K562 (cell line): ENCODE measurements around the gene CD2. TPM values are rescaled to one million over a fixed set of nuclear protein-coding genes. Genes with fewer than 3 reads are reported as not detected.

ENCODE experiments used
- ATAC-seq: fragments of 200-7000 bp; cut with Tn5 transposase; 3 replicates; pipeline ENCODE4 v1.9.1; 2020; ENCODE audit warnings: moderate library complexity
- BruUV-seq: library from RNA; stranded (reverse); fragments of 400-500 nt; replicated peaks from 2 replicates; lab custom pipeline; 2021; lab: Mats Ljungman, UMichigan
- CTCF ChIA-PET: fragments of 300-600 bp; formaldehyde crosslinking; extraction: SDS; loops from one replicate; lab custom pipeline; 2021; ENCODE audit warnings: low intra/inter-chr PET ratio; lab: Yijun Ruan, JAX
- POLR2A ChIA-PET: fragments of 300-600, 350-650 bp; sonication (Branson Sonifier 250); formaldehyde crosslinking; extraction: SDS; loops from one replicate; lab custom pipeline; 2021; ENCODE audit warnings: antibody characterized with exemption, inconsistent platforms; lab: Yijun Ruan, JAX
- DNase-seq, 4 experiments: peaks; one replicate each; pipeline versions ENCODE4 v3.0.0 to v3.0.0-alpha.2; 2011 to 2018; ENCODE audit warnings: low spot score in 3 of 4, mixed read lengths in 3 of 4; ENCODE audit errors: extremely low read depth in 1 of 4
- FAIRE-seq: peaks from 2 replicates; lab custom pipeline; 2011; peaks lifted over from hg19 to GRCh38; lab: Jason Lieb, UNC
- H2AFZ ChIP-seq: 2 replicates; pipeline ENCODE4 v1.6.0; 2011; ENCODE audit warnings: low read depth, low read length, control low read depth, inconsistent platforms
- H3K27ac ChIP-seq: fragments of 200-600 bp; 3 replicates; pipeline ENCODE4 v1.8.0; 2011; ENCODE audit warnings: low read depth, mild to moderate bottlenecking, control low read depth, inconsistent platforms, low read length, moderate library complexity, mixed read lengths; ENCODE audit errors: extremely low read depth
- H3K27me3 ChIP-seq, 2 experiments: fragments of 300-600 bp in 1 of 2; 2 replicates in 1 of 2; 3 replicates in 1 of 2; pipeline versions ENCODE4 v1.6.0 to v1.8.0; 2011; ENCODE audit warnings: inconsistent platforms in 2 of 2, low read length in 2 of 2, mild to moderate bottlenecking in 1 of 2, mixed read lengths in 1 of 2, moderate library complexity in 1 of 2; ENCODE audit not compliant: control insufficient read depth in 2 of 2, insufficient read depth in 2 of 2
- H3K36me3 ChIP-seq: fragments of 300-600 bp; 3 replicates; pipeline ENCODE4 v1.8.0; 2011; ENCODE audit warnings: mild to moderate bottlenecking, low read length, inconsistent platforms; ENCODE audit not compliant: control insufficient read depth, insufficient read depth
- H3K4me1 ChIP-seq, 2 experiments: fragments of 200-600 bp in 1 of 2; replicated peaks in 1 of 2; 2 replicates in 1 of 2; 3 replicates in 1 of 2; pipeline versions ENCODE4 v1.5.1 to v1.8.0; 2011; ENCODE audit warnings: inconsistent platforms in 2 of 2, low read length in 2 of 2, mild to moderate bottlenecking in 1 of 2, mixed read lengths in 1 of 2, moderate library complexity in 1 of 2; ENCODE audit not compliant: control insufficient read depth in 2 of 2, insufficient read depth in 2 of 2
- H3K4me2 ChIP-seq: 2 replicates; pipeline ENCODE4 v1.6.1; 2011; ENCODE audit warnings: low read length, control low read depth, inconsistent platforms, mixed read lengths; ENCODE audit not compliant: insufficient read depth
- H3K4me3 ChIP-seq: fragments of 200-600 bp; sonication (generic), shearing (Covaris generic); 2 replicates; pipeline ENCODE4 v1.5.1; 2016; ENCODE audit warnings: control low read depth, inconsistent platforms
- H3K79me2 ChIP-seq: fragments of 200-600 bp; 3 replicates; pipeline ENCODE4 v1.8.0; 2011; ENCODE audit warnings: low read length, inconsistent platforms; ENCODE audit not compliant: control insufficient read depth, insufficient read depth
- H3K9ac ChIP-seq, 2 experiments: 2 replicates each; pipeline versions ENCODE4 v1.6.0 to v1.6.1; 2011; ENCODE audit warnings: low read depth in 2 of 2, low read length in 2 of 2, control low read depth in 1 of 2, inconsistent platforms in 1 of 2, mild to moderate bottlenecking in 1 of 2, mixed read lengths in 1 of 2; ENCODE audit not compliant: insufficient read depth in 1 of 2
- H3K9me1 ChIP-seq: one replicate; pipeline ENCODE4 v1.6.0; 2011; ENCODE audit warnings: inconsistent platforms, mild to moderate bottlenecking, low read length, moderate library complexity; ENCODE audit not compliant: control insufficient read depth, insufficient read depth
- H3K9me3 ChIP-seq: replicated peaks from 2 replicates; pipeline ENCODE4 v1.5.1; 2011; ENCODE audit warnings: low read depth, low read length, inconsistent platforms; ENCODE audit not compliant: control insufficient read depth, insufficient read depth
- H4K20me1 ChIP-seq: replicated peaks from 2 replicates; pipeline ENCODE4 v1.6.1; 2011; ENCODE audit warnings: low read length, inconsistent platforms, mixed read lengths; ENCODE audit not compliant: control insufficient read depth, insufficient read depth
- SPI1 ChIP-seq: IDR thresholded peaks from 2 replicates; pipeline ENCODE4 v1.6.1; 2011; ENCODE audit warnings: low read depth, low read length, control low read depth, borderline replicate concordance
- ZBTB49 ChIP-seq: sonication (generic); formaldehyde crosslinking; IDR thresholded peaks from 2 replicates; pipeline ENCODE4 v1.8.0; 2022; ENCODE audit warnings: missing genetic modification reagents, mild to moderate bottlenecking, borderline replicate concordance
- WGBS: fragments of 100-300 bp; shearing (Covaris generic); methylation state at CpG from one replicate; pipeline ENCODE4 v1.1.6; 2016; ENCODE audit warnings: low coverage, mixed read lengths; ENCODE audit not compliant: insufficient coverage; ENCODE audit errors: missing lambda C conversion rate; 5-methylcytosine and 5-hydroxymethylcytosine counted together
- in situ Hi-C: fragments of 300-500 bp; cut with MboI; formaldehyde crosslinking; loops from 4 replicates; pipeline ENCODE4 v1.15.0; 2018; ENCODE audit warnings: inconsistent platforms, mixed read lengths
- intact Hi-C: fragments of 100-400 bp; cut with micrococcal nuclease; formaldehyde crosslinking; loops from 2 replicates; pipeline ENCODE4 v1.14.2; 2022
- polyA plus RNA-seq, 8 experiments: library from polyadenylated mRNA; depleted of rRNA in 4 of 8; stranded (reverse) in 5 of 8; unstranded in 3 of 8; fragments of >200 nt; fragmentation: Nextera tagmentation in 2 of 8; fragmentation: Illumina TruSeq in 1 of 8; extraction: Ambion mirVana in 2 of 8; extraction: Trizol in 1 of 8; gene quantifications; 2 replicates each; pipeline versions ENCODE4 v1.2.1 to v1.2.3, GENCODE V29; 2011 to 2014; ENCODE audit warnings: inconsistent platforms in 1 of 8, missing spikeins in 1 of 8
- total RNA-seq, 7 experiments: library from RNA; depleted of rRNA in 6 of 7; stranded (reverse); fragments of >200 nt in 6 of 7; fragmentation: Illumina TruSeq in 2 of 7; extraction: Trizol in 2 of 7; gene quantifications; 2 replicates each; pipeline versions ENCODE4 v1.2.1 to v1.2.3, GENCODE V29; 2011 to 2021; ENCODE audit warnings: low replicate concordance in 1 of 7

Gene CD2
- total and polyA plus RNA-seq, 9 of the 15 experiments (the other 6 are each of a cell fraction or from before 2014, with no cell fraction given) = 0.07 to 0.16 TPM; not detected in 7

- no peak for DNase-seq
- Histone ChIP-seq H3K79me2 (no peaks in the 10 kb centered on the region), H3K27ac (no peak overlapping the region), H3K9ac (no peak overlapping the region), H3K9me1 (no peaks in the 10 kb centered on the region), H4K20me1 (no peaks in the 10 kb centered on the region), H3K9me3 (no peaks in the 10 kb centered on the region), H3K4me1 (peaks cover 0 to 1% of the 10 kb centered on the region in 2 experiments; a peak in 1 of 5 replicates), H3K4me2 (no peak overlapping the region), H3K4me3 (no peak overlapping the region), H2AFZ (no peak overlapping the region; the same call in 1 of the 2 replicates), H3K27me3 (no peaks in the 10 kb centered on the region), H3K36me3 (no peaks in the 10 kb centered on the region; the same call in 2 of the 3 replicates)
- BruUV-seq = no TSS peak
- TF ChIP-seq SPI1 (0 out of 2 replicates have a peak, but pooled peaks have one; percentile 15), ZBTB49 (CRISPR knock-in tag) (no peak)
- intact Hi-C loops (no loop called here), in situ Hi-C loops (no loop called here)
- ChIA-PET CTCF (no interaction called here), POLR2A (no interaction called here)
- FAIRE-seq = no peak
- ATAC-seq = peak; percentile 28; the same call in 1 of the 3 replicates
- 39% methylated on average over 4 of the region's 4 CpGs for WGBS
These were observed 40.7 kb downstream of the CD2 start for GRCh38 chr1:116794804-116795481.
